Measurements from ENCODE around the gene TMPRSS6.

Gene TMPRSS6

GRCh38 chr22:37139762-37140161 lies 30.2 kb upstream of the TMPRSS6 start:
- no peak for DNase-seq

- DNase-seq, result no peak
Observed at GRCh38 chr22:37138849-37139561, 29.5 kb upstream of the TMPRSS6 start.

GRCh38 chr22:37137903-37138665 lies 28.6 kb upstream of the TMPRSS6 start:
- DNase-seq, result no peak

GRCh38 chr22:37137131-37137530 lies 27.6 kb upstream of the TMPRSS6 start:
- DNase-seq, result no peak

GRCh38 chr22:37135023-37135422 lies 25.5 kb upstream of the TMPRSS6 start:
- DNase-seq, result no peak

- DNase-seq, result no peak
Observed at GRCh38 chr22:37133304-37134018, 23.9 kb upstream of the TMPRSS6 start.

GRCh38 chr22:37132773-37133172 lies 23.3 kb upstream of the TMPRSS6 start:
- DNase-seq, result no peak

- DNase-seq, result no peak
Observed at GRCh38 chr22:37129866-37130441, 20.4 kb upstream of the TMPRSS6 start.

- no peak for DNase-seq
Observed at GRCh38 chr22:37128555-37129281, 19.2 kb upstream of the TMPRSS6 start.

- DNase-seq, result no peak
Observed at GRCh38 chr22:37127350-37127878, 17.9 kb upstream of the TMPRSS6 start.

GRCh38 chr22:37126882-37127281 lies 17.4 kb upstream of the TMPRSS6 start:
- DNase-seq, result peak in 1 of 2 experiments; percentile 7

GRCh38 chr22:37126383-37126782 lies 16.9 kb upstream of the TMPRSS6 start:
- no peak for DNase-seq

- DNase-seq, result no peak
Observed at GRCh38 chr22:37123649-37124048, 14.1 kb upstream of the TMPRSS6 start.

GRCh38 chr22:37122598-37123180 lies 13.2 kb upstream of the TMPRSS6 start:
- no peak for DNase-seq

- DNase-seq, result no peak
Observed at GRCh38 chr22:37121887-37122591, 12.5 kb upstream of the TMPRSS6 start.

GRCh38 chr22:37120569-37121340 lies 11.2 kb upstream of the TMPRSS6 start:
- DNase-seq, result no peak

GRCh38 chr22:37119872-37120271 lies 10.4 kb upstream of the TMPRSS6 start:
- no peak for DNase-seq

GRCh38 chr22:37118083-37118482 lies 8.6 kb upstream of the TMPRSS6 start:
- DNase-seq, result no peak

GRCh38 chr22:37117092-37117491 lies 7.6 kb upstream of the TMPRSS6 start:
- DNase-seq, result no peak

- no peak for DNase-seq
Observed at GRCh38 chr22:37115032-37115431, 5.5 kb upstream of the TMPRSS6 start.

GRCh38 chr22:37113757-37114156 lies 4.2 kb upstream of the TMPRSS6 start:
- DNase-seq, result no peak
